ENCODE measurements around the gene EXOC7. TPM values are rescaled to one million over a fixed set of nuclear protein-coding genes. Genes with fewer than 3 reads are reported as not detected.

Gene EXOC7
- total and polyA plus RNA-seq, 2 of the 8 experiments (the other 6 are each of a cell fraction or from before 2014, with no cell fraction given), result 77.1 to 92.6 TPM

DNA sequence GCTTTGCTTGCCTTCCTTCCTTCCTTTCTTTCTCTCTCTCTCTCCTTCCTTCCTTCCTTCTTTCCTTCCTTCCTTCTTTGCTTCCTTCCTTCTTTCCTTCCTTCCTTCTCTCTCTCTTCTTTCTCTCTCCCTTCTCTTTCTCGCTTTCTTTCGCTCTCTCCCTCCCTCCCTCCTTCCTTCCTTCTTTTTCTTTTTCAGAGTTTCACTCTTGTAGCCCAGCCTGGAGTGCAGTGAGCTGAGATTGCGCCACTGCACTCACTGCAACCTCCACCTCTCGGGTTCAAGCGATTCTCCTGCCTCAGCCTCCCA lies 19.6 kb upstream of the EXOC7 start (continued):
- TF ChIP-seq JUN (IDR thresholded peaks at IDR 0.05; ENCODE audit: low read depth, low read length) (no peak), SIX5 (IDR thresholded peaks at IDR 0.05; ENCODE audit: low read depth, low read length) (no peak), RFX5 (IDR thresholded peaks at IDR 0.05; ENCODE audit: borderline replicate concordance, low read depth, low read length) (no peak), KDM4A (IDR thresholded peaks at IDR 0.05; ENCODE audit: low read depth, low read length, severe bottlenecking) (no peak)
- TF ChIP-seq, protein P1, sequence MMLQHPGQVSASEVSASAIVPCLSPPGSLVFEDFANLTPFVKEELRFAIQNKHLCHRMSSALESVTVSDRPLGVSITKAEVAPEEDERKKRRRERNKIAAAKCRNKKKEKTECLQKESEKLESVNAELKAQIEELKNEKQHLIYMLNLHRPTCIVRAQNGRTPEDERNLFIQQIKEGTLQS (IDR thresholded peaks at IDR 0.05; ENCODE audit: insufficient read depth, low read depth, low read length), result no peak

Measured in H1 (cell line).